Astrocyte of the hippocampus (primary cell): ENCODE data around the gene AHCYL1.
A peak's percentile ranks its signal among the peaks of the same experiment; 100 is the strongest.
"Not testable (repeated sequence)": the region's sequence is repeated elsewhere in the genome, so short reads cannot be mapped to it uniquely, and the experiment has no call there.

ENCODE experiments used
- DNase-seq: peaks from one replicate; pipeline ENCODE4 v3.0.0; 2011; ENCODE audit warnings: low read depth, low spot score

Gene AHCYL1

DNA sequence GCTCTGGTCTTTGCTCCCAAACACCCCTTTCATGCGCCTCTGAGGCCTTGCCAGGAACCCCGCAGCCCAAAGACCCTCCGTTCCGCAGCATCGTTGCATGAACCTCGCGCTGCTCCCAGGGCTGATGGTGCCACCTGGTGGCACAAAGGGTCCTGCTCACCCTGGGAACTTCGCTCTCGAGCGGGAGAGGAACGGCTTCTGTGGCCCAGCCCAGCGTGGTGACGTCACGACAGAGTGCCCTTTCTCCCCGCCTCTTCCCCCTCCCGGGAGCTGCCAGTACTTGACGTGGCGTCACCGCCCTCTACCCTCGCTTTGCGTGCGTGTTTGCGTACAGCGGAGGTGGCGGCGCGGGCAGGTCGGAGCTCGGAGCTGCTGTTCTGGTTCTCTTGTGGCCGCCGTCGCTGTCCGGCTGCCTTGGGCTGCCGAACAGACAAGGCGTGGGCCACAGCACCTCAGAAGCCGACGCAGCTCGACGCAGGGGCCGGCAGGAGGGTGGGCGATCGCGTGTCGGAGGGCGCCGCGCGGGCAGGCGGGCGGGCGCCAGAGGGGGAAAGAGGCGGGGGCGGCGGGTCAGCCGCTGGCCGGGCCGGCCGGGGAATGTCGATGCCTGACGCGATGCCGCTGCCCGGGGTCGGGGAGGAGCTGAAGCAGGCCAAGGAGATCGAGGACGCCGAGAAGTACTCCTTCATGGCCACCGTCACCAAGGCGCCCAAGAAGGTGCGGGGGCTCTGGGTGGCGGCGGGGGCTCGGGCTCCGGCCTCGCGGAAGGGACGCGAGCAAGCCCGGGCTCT lies at the start of gene AHCYL1:
TSS of gene AHCYL1 (plus strand) at position 310 of the 791 bp plus-strand sequence. CDS start at position 598, 288 bp downstream.
- peak; percentile 100 for DNase-seq

GRCh38 chr1:109935451-109935900 lies 49.1 kb upstream of the AHCYL1 start:
- DNase-seq = no peak

- no peak for DNase-seq
Measured at GRCh38 chr1:109937738-109938137, 46.8 kb upstream of the AHCYL1 start.

- no peak for DNase-seq
Measured at GRCh38 chr1:109938556-109938955, 46.0 kb upstream of the AHCYL1 start.

- DNase-seq = no peak
Measured at GRCh38 chr1:109942434-109942833, 42.1 kb upstream of the AHCYL1 start.

GRCh38 chr1:109944541-109944940 lies 40.0 kb upstream of the AHCYL1 start:
- DNase-seq = no peak

- no peak for DNase-seq
Measured at GRCh38 chr1:109946511-109946910, 38.1 kb upstream of the AHCYL1 start.

GRCh38 chr1:109947582-109948284 lies 36.8 kb upstream of the AHCYL1 start:
- no peak for DNase-seq

DNA sequence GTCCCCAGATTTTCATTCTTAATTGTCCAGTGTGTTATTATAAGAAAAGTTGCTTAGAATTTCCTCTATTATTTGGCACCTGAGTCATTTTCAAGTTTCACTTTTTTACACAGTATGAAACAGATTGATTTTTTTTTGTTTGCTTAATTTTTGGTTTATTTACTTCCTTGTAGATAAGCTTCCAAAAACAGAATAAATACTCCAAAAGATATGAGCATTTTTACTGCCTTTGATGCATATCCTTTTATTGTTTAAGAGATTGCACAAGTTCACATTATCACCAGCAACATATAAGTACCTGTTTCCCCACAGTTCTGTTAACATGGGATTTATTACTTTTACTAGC lies 36.3 kb upstream of the AHCYL1 start:
- no peak for DNase-seq

DNA sequence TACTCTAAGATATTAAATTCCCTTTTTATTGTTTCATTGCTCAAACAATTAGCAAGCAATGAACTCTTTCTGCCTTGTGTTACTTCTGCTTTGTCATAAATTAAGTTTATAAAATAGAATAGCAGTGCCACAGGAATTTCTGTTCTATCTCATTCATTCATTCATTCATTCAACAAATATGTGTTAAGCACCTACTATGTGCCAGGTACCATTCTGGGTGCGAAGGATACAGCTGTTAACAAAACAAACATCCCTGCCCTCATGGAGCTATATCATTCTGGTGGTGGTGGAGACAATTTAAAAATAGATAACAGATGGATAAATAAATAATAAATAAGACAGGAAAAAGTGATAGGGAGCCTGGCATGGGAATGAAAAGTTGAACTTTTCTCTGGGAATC lies 34.5 kb upstream of the AHCYL1 start:
- no peak for DNase-seq

GRCh38 chr1:109950509-109950908 lies 34.1 kb upstream of the AHCYL1 start:
- DNase-seq = no peak

GRCh38 chr1:109951501-109951900 lies 33.1 kb upstream of the AHCYL1 start:
- not testable (repeated sequence) for DNase-seq

DNA sequence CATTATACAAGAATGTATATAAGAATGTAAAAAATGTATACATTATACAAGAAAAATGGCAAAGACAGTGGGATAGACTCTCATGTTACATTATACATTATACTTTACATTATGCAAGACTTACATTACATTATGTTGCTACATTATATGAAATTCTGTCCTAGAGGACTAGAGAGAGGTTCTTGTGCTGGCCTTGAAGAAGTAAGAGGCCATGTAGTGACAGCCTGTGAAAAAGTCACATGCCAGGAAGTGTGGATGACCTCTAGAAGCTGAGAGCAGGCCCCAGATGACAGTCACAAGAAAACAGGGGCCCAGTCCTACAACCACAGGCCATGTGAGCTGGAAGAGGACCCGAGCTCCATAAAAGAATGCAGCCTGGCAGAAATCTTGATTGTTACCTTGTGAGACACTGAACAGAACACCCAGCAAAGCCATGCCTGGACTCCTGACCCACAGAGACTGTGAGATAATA lies 30.5 kb upstream of the AHCYL1 start:
- no peak for DNase-seq

- no peak for DNase-seq
Measured at GRCh38 chr1:109959632-109959973, 25.0 kb upstream of the AHCYL1 start.

DNA sequence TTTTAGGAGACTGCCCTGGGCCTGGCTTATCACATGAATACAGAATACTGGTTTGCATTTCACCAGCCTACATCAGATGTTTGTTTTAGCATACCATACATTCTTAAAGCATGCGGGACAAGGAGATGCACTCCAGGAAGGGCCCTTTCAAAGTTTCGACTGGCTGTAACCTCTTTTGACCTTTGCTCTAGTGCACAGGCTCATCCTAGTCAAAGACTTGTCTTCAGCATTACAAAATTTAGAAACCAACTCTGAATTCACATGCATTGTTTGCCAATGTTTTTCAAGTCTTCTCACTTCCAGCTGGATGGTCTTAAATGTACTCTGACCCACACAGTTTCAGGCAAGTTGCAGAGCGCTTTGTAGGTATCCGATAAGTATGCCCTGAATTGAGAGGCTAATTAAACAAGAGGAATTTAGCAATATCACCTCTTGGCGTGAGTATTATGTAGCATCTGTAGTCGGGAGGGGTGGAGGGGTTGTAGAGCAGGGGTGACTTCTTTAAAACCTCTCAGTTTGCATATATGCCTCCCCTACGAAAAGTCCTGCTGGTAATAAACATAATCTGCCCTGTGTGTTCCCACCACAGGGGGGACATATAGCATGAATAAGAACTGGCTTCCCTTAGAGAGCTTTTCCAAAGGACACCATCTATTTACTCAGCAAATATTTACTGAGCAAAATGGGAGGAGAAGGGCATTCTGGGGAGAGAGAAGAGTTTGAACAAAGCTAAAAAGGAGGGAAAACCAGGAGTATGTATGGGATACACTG lies 24.4 kb upstream of the AHCYL1 start:
- peak; percentile 81 for DNase-seq

DNA sequence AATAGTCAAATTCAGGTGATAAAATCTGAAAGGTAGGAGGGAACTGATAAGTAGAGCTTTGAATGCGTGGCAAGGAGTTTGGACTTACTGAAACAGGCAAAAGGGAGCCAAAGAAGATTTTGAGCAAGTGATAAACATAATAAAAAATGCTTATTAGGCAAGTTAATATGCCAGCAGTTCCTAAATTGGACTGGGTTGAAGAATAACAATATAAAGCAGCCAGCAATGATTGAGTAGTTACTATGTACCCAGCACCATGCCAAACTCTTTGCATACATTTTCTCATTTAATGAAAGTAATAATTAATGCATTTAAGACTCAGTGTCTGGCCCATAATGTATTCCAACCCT lies 23.8 kb upstream of the AHCYL1 start:
- DNase-seq = no peak

GRCh38 chr1:109963864-109964263 lies 20.7 kb upstream of the AHCYL1 start:
- DNase-seq = peak; percentile 57

GRCh38 chr1:109969146-109969829 lies 15.3 kb upstream of the AHCYL1 start:
- no peak for DNase-seq

GRCh38 chr1:109969907-109970306 lies 14.7 kb upstream of the AHCYL1 start:
- DNase-seq = no peak

DNA sequence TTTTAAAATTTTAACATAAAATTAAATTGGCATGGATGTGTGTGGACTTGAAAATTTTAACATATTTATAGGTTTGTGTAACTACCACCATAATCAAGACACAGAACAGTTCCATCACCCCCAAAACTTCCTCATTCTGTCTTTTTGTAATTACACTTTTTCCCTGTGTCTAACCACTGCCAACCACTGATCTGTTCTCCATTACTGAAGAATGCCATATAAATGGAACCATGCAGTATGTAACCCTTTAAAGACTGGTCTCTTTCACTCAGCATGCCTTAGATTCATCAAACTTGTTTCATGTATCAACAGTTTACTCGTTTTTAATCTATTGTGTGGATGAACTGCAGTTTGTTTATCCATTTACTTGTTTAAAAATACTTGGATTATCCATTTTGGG lies 13.0 kb upstream of the AHCYL1 start:
- DNase-seq = no peak

DNA sequence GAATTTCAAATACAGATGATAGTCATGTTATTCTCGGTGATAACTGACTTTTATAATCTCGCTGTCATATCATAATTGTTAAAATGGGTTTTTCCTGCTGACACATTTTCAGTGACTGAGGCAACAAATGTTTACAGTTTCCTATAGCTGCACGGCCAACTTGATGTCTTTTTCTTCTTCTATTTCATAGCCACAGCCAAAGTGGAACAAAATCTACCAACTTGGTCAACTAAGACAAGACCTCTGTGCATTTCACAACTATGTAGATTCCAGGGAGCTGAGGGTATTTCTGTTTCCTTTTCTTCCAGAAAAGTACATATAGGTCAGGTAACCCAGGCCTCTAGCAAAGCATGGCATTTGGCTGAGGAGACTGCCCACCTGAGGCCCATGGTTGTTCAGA lies 10.4 kb upstream of the AHCYL1 start:
- DNase-seq = no peak

DNA sequence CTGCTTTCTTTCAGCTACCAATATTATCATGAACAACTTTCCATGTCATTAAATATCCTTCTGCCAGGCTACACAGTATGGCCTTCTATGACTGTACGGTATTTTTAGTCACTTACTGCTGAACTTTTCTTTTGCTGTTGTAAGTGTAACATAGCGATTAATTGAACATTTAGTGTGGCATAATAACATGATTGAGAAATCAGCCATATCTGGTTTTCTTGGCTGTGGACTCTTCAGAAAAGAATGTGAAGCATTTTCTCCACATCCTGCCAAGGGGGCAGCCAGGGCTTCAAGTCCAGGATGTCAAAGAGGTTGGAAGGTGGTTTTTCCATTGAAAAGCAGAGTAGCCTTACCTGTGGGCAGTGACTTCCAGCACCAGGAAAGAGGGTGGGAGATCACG lies 8.8 kb upstream of the AHCYL1 start:
- DNase-seq = peak; percentile 72
